ENCODE results near the gene ZNF740. TPM values are rescaled to one million over a fixed set of nuclear protein-coding genes. Genes with fewer than 3 reads are reported as not detected.

Gene ZNF740
- total RNA-seq, 4 donors from 2014 or later, result 11.2 to 21.8 (median 16.5) TPM

GRCh38 chr12:53232646-53233461, 52.3 kb downstream of the ZNF740 start:
- DNase-seq (ENCODE audit: low spot score), result no peak
- ATAC-seq (ENCODE audit: low FRiP score), result peak; percentile 65
- TF ChIP-seq CTCF (IDR thresholded peaks at IDR 0.05), result no peak

- DNase-seq (ENCODE audit: low spot score) (no peak), ATAC-seq (ENCODE audit: low FRiP score) (no peak)
- no peak for TF ChIP-seq CTCF (IDR thresholded peaks at IDR 0.05)
Observed at GRCh38 chr12:53233671-53234121, 53.2 kb downstream of the ZNF740 start.

GRCh38 chr12:53234271-53234914, 53.9 kb downstream of the ZNF740 start:
- ATAC-seq (ENCODE audit: low FRiP score) (no peak), DNase-seq (ENCODE audit: low spot score) (no peak)
- no peak for TF ChIP-seq CTCF (IDR thresholded peaks at IDR 0.05)

- DNase-seq (ENCODE audit: low spot score), result no peak
- TF ChIP-seq CTCF (IDR thresholded peaks at IDR 0.05), result no peak
- no peak for ATAC-seq (ENCODE audit: low FRiP score)
Observed at GRCh38 chr12:53235164-53235563, 54.6 kb downstream of the ZNF740 start.

- DNase-seq (ENCODE audit: low spot score), result no peak
- TF ChIP-seq CTCF (IDR thresholded peaks at IDR 0.05), result no peak
- no peak for ATAC-seq (ENCODE audit: low FRiP score)
Observed at GRCh38 chr12:53235742-53236442, 55.4 kb downstream of the ZNF740 start.

- ATAC-seq (ENCODE audit: low FRiP score) (no peak), DNase-seq (ENCODE audit: low spot score) (no peak)
- TF ChIP-seq CTCF (IDR thresholded peaks at IDR 0.05), result no peak
Observed at GRCh38 chr12:53236443-53237111, 56.1 kb downstream of the ZNF740 start.
